Posterior cingulate gyrus (tissue), 11 donors: Measurements from ENCODE around the gene UBTD1.
"Not testable (repeated sequence)": the region's sequence is repeated elsewhere in the genome, so short reads cannot be mapped to it uniquely, and the experiment has no call there.

Experiments used
- DNase-seq, 10 donors: peaks; one replicate each; pipeline versions ENCODE4 v3.0.0 to v3.0.0-alpha.2; 2020 to 2021; ENCODE audit warnings: mixed read lengths in 3 of 10
- intact Hi-C: fragments of 100-400 bp; cut with DNase I; formaldehyde crosslinking; loops from one replicate; pipeline ENCODE4 v1.15.1; 2023

UBTD1 gene, protein sequence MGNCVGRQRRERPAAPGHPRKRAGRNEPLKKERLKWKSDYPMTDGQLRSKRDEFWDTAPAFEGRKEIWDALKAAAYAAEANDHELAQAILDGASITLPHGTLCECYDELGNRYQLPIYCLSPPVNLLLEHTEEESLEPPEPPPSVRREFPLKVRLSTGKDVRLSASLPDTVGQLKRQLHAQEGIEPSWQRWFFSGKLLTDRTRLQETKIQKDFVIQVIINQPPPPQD

DNA sequence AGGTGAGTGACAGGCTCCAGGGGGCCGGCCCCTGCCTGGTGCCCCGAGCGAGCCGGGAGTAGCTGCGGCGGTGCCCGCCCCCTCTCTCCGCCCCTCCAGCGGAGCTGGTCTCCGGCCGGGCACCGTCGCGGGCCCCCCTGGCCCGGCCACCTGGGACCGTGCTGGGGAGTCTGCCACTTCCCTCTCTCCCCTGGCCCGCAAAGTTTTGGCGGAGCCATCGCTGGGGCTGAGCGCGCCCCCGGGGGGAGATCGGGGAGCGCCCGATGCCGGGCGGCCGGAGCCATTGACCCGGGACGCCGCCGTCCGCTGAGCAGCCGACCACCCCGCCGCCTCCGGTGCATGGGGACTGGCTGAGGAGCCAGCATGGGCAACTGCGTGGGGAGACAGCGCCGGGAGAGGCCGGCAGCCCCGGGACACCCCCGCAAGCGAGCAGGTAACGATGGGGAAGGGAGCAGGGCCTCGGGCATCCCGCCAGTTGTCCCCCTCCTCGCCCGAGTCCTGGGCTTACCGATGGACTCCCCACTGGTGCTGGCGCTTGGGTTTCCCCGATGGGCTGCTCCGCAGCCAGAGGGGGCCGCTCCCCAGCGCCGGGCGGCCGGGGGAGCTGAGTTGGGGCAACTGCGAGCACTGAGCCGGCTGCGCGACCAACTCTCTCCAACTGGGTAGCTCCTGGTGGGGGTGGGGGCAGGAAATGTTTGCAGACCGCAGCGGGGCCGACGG, at the start of gene UBTD1:
Gene UBTD1, plus strand, starts transcription at position 84 of the 720 bp plus-strand sequence. Its CDS starts 280 bp downstream, at position 364.
- intact Hi-C loops, result loop anchor here (2.0 to 5.0 kb wide), 3 partner anchors 37 to 52 kb away; partner anchors contain the start of genes EXOSC1 and ZDHHC16

DNA sequence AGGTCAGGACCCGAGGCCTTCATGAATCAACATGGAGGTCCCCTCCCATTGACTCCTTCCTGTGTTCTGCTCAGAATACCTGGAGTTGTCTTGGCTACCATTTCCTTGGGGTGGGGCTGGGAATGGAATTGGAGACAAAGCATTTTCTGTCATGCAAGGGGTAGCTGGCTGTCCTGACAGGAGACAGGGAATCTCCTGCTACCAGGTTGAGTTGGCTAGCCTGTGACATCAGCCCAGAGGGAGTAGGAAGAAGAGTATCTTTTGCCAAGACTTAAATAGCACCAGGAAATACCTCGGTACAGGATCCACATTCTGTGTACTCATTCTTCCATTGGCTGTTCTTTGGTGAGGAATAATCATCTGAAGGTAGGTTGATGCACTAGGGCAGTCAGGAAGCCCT, 47.9 kb upstream of the UBTD1 start:
- no peak for DNase-seq
- intact Hi-C loops, result no loop called here

More for the DNA sequence above, at the start of gene UBTD1:
- DNase-seq, result peak in 6 of 10 donors; percentile 35 to 91 (median 60)

DNA sequence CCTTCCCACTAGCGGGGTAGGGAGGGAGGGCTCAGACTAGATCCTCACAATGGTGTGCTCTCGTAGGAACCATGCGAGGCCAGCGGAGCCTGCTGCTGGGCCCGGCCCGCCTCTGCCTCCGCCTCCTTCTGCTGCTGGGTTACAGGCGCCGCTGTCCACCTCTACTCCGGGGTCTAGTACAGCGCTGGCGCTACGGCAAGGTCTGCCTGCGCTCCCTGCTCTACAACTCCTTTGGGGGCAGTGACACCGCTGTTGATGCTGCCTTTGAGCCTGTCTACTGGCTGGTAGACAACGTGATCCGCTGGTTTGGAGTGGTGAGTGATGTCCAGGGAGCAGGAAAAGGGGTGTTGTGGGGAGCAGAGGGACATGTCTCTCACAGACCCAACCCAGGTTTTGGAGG, 47.1 kb upstream of the UBTD1 start:
- DNase-seq, result peak in 1 of 10 donors; percentile 73
- intact Hi-C loops, result no loop called here

DNA sequence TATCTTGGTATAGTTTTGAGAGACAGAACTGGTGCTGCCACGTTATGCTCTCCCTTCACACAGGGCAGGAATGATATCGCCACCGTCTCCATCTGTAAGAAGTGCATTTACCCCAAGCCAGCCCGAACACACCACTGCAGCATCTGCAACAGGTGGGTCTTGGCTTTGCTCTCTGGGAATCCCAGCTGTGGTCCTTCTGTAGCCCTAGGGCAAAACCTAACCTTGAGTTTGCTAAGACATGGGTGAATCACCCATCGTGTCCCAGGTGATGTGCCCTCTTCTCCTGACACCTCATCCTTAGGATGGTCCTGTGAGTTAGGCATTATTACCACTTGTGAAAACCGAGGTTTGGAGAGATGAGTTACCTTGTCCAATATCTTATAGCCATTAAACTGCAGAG, 46.4 kb upstream of the UBTD1 start:
- intact Hi-C loops, result no loop called here

DNA sequence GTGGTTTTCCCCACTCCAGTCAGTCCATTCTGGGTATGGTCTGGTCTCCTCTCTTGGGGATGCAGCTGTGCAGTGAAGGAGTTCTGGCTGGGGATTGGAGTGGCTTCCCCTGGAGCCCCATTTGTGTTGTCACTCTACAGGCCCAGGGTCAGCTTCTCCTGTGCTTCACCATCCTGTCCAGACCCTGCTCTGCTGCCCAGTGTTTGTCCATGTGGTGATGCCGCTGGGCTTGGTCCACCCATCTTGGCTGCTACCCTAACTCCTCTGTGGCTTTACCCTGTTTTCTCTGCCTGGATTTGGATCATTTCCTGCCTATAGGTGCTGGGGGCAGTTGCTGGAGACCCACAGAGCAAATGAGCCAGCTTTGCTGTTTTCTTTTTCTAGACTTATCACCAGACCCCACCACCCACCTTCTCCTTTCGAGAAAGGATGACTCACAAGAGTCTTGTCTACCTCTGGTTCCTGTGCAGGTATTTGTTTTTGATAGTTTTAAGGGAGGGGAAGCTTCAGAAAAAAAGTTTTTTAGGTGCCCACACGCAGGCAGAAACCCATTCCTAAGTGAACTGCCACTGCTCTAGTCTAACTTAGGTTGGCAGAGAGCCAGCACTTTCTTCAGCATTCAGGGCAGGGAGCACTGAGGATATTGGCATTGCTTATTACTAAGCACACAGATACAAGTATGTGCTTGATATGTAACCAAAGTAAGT, 44.2 kb upstream of the UBTD1 start:
- peak in 1 of 10 donors; percentile 70 for DNase-seq
- intact Hi-C loops, result no loop called here

More for the DNA sequence above, 46.4 kb upstream of the UBTD1 start:
- DNase-seq, result no peak

DNA sequence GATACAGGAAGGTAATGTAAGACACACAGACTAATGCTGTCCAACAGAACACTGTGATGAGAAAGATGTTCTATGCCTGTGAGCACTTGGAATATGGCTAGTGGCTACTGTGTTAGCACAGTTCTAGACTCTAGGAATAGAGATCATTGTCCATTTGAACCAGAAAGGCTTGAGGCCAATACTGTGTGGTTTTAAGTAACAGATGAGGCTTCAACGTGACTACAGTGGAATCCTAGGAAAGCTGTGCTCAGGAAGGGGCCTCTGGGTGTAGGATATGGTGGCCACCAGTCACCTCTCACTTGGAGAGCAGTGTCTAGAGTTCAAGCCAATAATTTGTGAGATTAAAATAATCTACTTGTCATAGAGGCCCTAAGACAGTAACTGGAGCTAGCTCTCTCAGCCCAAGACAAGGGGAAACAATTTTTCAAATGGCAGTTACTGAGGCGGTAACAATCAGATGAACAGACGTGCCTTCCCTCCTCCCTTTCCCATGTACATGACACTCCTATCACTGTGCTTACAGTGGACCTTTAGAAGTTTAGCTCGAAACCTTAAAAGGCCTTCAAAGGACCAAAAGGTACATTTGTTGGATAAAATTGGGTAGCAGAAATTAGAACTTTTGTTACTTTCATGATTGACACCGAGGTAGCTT, 42.6 kb upstream of the UBTD1 start:
- DNase-seq, result no peak
- intact Hi-C loops, result no loop called here

DNA sequence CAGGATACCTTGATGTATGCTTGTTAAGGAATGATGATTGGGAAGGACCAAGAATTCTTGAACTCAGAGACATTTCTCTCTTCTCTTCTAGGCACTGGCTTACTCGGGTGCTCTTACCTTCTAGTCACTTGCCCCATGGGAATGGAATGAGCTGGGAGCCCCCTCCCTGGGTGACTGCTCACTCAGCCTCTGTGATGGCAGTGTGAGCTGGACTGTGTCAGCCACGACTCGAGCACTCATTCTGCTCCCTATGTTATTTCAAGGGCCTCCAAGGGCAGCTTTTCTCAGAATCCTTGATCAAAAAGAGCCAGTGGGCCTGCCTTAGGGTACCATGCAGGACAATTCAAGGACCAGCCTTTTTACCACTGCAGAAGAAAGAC, 42.0 kb upstream of the UBTD1 start:
- intact Hi-C loops, result no loop called here
- DNase-seq, result no peak

DNA sequence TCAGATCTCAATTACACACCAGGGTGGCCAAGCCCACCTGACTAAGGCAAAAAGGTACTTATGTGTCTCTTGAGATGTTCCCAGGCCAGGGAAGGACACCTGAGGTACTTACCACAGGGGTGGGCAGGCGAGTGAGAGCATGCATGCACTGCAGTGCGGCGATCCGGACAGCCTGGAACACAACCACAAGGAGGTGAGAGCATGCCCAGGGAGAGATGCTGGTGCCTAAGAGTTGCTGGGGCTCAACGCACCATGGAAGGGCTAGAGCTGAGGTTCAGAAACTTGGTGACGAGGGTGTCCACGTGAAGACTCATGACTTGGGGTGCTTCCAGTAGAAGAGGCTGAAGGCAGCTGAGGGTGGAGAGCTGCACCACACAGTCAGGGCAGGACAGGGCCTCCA, 39.6 kb upstream of the UBTD1 start:
- intact Hi-C loops, result no loop called here

DNA sequence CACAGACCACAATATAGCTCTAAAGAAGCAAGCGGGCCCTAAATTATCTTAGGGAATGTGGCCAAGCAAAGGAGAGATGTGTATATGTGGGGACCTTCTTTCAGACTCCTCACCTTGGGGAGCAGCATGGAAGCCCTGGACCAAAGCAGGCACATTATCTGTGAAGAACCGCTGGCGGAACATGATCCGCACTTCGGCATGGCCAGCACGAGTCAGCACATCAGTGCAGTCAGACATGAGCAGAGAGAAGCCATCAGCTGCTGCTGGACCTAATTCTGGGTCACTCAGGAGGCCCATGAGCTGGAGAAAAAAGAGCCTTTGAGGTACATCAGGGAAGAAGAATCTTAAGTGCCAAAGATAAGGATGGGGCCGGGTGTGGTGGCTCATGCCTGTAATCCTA, 38.8 kb upstream of the UBTD1 start:
- intact Hi-C loops, result loop anchor here (5.0 kb wide), 1 partner anchor 37 kb away; the partner anchor contains the start of genes MMS19 and UBTD1
- DNase-seq, result no peak

More for the DNA sequence above, 39.6 kb upstream of the UBTD1 start:
- DNase-seq, result peak in 1 of 10 donors; percentile 79

DNA sequence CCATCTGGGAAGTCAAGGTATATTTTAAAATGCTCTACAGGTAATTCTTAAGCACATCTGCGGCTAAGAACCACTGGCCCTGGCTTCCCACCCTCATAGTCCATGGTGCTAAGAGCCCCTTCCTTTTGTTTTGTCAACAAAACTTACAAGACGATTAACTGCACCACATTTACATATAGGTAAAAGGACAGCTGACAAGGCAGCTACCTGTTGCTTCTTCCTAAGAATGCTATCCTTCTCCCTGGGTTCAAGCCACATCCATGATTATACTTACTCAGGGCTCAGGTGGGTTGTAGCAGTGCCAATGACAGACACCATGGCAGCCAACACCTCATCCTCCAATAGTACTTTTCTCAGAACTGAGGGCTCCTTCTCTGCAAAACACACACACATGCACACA, 36.4 kb upstream of the UBTD1 start:
- DNase-seq, result no peak
- intact Hi-C loops, result loop anchor here (5.0 kb wide), 1 partner anchor 35 kb away; the partner anchor contains the start of genes MMS19 and UBTD1

DNA sequence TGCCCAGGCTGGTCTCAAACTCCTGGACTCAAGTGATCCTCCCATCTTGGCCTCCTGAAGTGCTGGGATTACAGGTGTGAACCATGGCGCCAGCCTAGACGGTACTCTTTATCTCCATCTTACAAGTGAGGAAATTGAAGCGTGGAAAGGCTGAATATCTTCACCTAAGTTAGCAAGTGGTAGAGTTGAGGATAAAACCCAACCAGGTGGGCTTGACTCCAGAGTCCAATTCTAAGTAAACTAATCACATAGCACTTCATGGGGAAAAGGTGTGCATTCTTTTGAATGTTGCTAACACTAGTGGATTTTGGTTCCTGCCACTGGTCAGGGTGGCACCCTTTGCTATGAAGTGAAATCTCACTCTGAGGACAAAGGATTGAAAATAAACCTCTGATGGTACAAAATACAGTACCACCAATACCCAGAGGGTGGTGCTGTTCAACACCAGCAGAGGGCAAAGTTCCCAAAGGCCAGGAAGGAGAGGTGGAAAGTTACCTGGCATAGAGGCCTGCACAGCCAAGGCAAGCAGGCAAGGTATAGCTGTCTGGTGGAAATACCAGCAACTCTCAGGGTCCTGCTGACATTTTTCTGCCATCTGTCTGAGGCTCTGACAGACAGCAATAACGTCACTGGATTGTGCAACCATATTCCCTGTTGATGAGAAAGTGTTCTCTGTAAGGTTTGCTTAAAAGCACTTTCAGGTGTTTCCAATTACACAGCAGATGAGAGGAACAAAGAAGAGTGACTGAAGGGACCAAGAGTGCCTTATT, 35.2 kb upstream of the UBTD1 start:
- DNase-seq, result peak in 3 of 10 donors; percentile 22 to 41 (median 23)
- intact Hi-C loops, result loop anchor here (1.0 to 5.0 kb wide), 2 partner anchors 34 to 90 kb away; partner anchors contain the start of genes MMS19 and UBTD1

DNA sequence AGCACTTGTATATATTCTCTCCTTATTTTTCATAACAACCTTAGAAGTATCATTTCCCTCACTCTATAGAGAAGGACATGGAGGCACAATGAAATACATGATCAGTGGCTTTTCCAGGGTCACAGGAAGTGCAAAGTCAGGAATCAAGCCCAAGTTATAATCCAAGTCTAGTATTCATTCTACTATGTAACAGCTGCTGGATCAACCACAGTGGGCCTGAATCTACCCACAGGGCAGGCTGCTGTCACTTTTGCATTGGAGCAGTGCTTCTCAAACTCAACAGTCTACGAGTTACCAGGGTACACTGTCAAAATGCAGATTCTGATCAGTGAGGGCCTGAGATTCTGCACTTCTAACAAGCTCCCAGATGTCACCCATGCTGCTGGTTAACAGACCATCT, 34.5 kb upstream of the UBTD1 start:
- no peak for DNase-seq
- intact Hi-C loops, result loop anchor here (5.0 kb wide), 1 partner anchor 33 kb away; the partner anchor contains the start of genes MMS19 and UBTD1

DNA sequence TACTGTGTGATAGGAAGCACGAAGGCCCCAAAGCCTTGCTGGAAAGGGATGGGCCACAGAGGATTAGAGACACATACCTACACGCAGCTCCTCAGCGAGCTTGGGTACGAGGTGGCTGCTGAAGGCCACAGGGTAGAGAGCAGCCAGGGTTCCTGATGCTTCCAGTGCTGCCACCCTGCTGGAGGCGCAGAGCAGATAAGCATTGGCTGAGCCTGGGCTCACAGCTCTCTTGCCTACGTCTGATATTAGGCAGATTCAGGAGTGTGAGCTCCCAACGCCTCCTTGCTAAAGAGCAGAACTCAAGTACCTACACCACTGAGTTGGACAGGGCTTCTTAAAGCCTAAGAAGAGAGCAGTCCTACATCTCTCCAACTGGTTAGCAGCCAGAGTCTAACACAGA, 32.7 kb upstream of the UBTD1 start:
- intact Hi-C loops, result no loop called here
- DNase-seq, result no peak

DNA sequence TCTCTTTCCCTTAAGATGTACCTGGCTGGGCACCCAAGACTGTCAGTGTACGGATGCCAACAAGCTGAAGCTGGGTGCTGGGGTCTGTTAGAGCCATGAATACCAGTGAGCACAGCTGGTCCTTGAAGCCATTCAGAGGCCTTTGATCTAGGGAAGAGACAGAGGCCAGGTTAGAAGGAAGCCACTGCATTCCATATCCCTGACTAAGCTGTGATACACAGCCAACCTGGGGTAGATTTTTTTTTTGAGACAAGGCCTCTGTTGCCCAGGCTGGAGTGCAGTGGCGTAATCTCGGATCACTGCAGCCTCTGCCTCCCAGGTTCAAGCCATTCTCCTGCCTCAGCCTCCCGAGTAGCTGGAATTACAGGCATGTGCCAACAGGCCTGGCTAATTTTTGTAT, 32.0 kb upstream of the UBTD1 start:
- intact Hi-C loops, result no loop called here
- DNase-seq, result no peak

DNA sequence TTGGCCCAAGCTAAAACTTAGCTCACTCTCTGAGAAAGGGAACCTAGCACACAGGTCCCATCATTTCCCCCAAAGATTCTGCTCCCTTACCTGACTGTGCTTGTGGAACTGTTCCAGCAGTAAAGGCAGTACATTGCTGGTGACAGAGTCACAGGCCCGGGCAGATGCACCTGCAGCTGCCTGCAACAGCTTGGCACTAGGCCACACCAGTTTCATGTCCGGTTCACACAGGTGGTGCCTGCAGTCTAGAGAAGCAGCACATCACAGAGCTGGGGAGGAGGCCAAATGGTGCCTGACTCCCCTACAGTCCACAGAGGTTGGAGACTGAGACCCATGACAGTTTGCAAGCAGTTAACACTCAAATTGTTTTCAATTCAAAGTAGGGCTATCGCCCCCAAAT, 30.6 kb upstream of the UBTD1 start:
- DNase-seq, result no peak
- intact Hi-C loops, result no loop called here

DNA sequence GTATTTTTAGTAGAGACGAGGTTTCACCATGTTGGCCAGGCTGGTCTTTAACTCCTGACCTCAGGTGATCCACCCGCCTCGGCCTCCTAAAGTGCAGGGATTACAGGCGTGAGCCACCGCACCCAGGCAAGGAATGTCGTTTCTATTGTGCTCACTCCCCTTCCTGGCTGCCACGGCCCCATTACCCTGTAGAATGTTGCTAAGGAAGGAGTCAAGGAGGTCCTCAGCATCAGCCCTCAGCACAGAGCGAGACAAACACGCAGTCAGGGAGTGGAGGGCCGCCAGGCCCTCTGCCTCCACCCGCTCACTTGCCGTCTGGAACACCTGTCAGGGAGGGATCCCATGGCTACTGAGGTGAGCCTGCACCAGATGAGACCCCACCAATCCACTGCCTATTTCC, 29.9 kb upstream of the UBTD1 start:
- DNase-seq, intact Hi-C loops: not testable (repeated sequence)

DNA sequence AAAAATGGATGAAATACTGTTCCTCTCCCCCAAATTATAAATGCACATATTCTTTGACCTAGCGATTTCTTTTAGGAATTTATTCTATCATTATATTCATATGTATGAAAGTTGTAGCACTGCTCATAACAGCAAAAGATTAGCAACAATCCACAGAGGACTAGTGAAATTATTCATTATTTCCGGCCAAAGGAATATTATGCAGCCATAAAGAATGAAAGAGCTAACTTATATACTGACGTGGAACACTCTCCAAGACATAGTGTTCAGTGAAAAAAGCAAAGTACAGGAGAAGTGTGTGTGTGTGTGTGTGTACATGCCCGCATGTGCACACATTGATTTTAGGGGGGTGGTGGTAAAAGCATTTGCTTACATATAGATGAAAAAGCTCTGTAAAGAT, 23.8 kb upstream of the UBTD1 start:
- intact Hi-C loops, result no loop called here
- no peak for DNase-seq

DNA sequence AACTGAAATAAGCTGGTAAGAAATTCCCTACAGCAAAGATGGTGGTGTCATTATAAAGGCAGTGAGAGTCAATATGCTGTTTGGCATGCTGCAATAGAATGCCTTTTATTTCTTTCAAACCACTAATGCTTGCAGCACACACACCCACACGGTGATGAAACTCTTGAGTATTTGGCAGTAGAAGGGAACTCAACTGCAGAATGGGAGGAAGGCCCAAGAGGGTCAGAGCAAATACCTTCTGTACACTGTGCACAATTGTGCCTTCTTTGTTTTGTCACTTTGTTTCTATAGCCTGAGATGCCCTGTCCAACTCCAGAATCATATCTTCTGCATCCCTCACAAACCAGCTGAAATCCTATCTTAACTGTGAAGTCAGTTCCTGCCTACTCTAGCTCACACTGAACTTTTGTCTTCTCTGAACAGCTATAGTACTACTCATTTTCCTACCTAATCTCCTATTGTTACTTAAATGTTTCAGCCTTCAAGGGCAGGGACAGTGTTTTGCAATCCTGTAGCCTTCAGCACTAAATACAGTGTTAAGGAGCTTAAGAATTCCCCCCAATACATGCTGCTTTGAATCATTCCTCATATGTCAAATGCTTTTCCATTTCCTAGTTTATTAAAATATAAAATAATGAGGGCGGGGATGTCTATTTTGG, 22.7 kb upstream of the UBTD1 start:
- intact Hi-C loops, result no loop called here
- DNase-seq, result no peak

DNA sequence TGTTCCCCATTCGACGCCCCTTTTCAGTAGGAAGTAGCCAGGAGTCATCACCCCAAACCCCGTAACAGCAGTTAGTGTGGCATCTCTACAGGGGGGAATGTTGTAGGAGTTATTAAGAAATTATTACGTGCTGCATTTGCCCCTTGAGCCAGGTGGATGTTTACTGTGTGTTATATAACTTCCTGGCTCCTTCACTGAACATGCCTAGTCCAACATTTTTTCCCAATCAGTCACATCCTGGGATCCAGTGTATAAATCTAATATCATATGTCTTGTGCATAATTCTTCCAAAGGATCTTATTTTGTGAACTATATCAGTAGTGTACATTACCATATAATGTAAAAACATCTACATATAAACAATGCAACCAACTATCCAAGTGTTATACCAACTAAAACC, 19.3 kb upstream of the UBTD1 start:
- intact Hi-C loops, DNase-seq: not testable (repeated sequence)
